ENCODE data around the gene TNIP2. TPM values are rescaled to one million over a fixed set of nuclear protein-coding genes. Genes with fewer than 3 reads are reported as not detected.

TNIP2 gene, protein sequence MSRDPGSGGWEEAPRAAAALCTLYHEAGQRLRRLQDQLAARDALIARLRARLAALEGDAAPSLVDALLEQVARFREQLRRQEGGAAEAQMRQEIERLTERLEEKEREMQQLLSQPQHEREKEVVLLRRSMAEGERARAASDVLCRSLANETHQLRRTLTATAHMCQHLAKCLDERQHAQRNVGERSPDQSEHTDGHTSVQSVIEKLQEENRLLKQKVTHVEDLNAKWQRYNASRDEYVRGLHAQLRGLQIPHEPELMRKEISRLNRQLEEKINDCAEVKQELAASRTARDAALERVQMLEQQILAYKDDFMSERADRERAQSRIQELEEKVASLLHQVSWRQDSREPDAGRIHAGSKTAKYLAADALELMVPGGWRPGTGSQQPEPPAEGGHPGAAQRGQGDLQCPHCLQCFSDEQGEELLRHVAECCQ
- total RNA-seq: 29.6 TPM
- long read RNA-seq, transcript TNIP2-201 (6 exons, 1,974 nt): major isoform, 62 of 70 reads
- long read RNA-seq, partial matches to known transcripts: 4 of 70 reads
- long read RNA-seq, other reads (novel, unspliced or antisense): 2 of 70 reads

DNA sequence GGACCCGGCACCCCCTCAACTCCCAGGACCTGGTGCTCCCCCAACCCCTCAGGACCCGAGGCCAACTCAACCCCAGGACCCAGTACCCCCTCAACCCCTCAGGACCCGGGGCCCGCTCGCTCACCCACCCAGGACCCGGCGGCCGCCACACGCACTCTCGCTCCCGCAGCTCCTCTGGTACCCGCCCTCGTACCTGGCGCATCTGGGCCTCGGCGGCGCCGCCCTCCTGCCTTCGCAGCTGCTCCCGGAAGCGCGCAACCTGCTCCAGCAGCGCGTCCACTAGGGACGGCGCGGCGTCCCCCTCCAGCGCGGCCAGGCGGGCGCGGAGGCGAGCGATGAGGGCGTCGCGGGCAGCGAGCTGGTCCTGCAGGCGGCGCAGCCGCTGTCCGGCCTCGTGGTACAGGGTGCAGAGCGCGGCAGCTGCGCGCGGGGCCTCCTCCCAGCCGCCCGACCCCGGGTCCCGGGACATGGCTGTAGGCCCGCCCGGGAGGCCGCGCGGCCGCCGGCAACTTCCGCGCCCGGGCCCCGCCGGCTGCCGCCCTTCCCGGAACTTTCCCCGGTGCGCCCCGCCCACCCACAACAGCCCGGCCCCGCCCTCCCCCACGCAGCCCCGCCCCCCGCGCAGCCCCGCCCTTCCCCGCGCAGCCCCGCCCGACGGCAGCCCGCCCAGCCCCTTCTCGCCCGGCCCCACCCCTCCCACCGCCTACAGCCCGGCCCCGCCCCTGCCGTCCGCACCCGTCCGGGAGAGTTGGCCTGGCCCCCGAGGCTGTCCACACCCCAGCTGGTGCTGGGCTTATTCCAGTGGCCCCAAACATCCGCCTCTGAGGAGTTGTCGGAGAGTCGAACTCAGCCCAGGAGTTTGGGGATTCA, at the start of gene TNIP2:
TNIP2 (minus strand) TSS at position 516 of the 870 bp plus-strand sequence; CDS start at position 469, 47 bp downstream.
- peak; percentile 94 for DNase-seq (ENCODE audit: missing footprints)
- peak; percentile 89 for ATAC-seq
- intact Hi-C loops (cut with DNase I): loop anchor here (5.0 kb wide), 2 partner anchors 44 to 494 kb away; partner anchors contain the start of gene MXD4

DNA sequence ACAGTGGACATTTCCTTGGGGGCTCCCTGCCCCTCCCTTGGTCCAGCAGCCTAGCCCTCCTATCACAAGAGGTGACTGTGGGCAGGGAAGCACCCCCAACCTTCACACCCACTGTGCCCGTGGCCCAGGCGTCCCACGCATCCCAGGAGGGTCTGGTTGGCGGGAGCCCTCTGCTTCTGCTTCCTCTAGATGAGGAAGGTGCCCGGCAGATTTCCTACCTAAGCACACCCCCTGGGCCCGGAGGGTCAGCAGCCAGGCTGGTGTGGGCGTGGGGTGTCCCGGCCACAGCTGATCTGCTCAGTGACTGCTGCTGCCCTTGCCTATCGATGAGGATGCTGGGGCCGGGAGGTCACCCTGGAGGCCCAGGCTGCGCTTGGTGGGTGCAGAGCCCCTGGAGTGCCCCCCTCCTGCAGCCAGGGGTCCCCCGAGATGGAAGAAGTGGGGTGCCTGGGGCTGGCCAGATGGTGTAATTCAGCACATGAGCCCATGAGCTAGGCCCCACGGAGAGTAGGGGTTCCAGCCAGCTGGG, 48.9 kb upstream of the TNIP2 start:
- intact Hi-C loops (cut with DNase I): loop anchor here (5.0 kb wide), 2 partner anchors 37 to 43 kb away; partner anchors contain the start of gene ADD1
- peak; percentile 42 for DNase-seq (ENCODE audit: missing footprints)
- ATAC-seq: no peak

DNA sequence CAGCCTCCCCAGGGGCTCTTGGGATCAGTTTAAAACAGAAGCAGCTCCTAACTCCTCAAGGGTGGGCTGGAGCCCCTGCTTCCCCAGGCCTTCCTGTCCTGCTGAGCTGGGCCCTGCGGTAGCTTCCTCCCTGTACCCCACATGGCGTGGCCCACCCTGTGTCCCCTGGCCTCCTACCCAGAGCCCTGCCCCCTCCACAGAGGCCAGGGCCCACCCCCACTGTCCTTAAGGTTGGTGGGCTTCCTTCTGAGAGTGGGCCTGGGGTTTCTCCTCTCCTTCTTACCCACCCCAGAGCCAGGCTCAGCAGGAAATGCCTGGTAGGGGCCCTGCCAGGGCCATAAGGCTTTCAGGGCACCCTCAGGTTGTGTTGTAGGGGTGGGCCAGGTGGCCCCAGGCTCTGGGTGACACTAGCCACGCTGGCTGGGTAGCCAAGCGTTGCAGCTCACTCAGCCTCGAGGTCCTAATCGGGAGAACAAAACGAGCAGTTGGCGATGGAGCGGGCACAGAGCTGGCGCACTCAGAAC, 48.4 kb upstream of the TNIP2 start:
- DNase-seq (ENCODE audit: missing footprints) (no peak), ATAC-seq (no peak)
- intact Hi-C loops (cut with DNase I): loop anchor here (5.0 kb wide), 1 partner anchor 42 kb away; no protein-coding TSS in a partner anchor

DNA sequence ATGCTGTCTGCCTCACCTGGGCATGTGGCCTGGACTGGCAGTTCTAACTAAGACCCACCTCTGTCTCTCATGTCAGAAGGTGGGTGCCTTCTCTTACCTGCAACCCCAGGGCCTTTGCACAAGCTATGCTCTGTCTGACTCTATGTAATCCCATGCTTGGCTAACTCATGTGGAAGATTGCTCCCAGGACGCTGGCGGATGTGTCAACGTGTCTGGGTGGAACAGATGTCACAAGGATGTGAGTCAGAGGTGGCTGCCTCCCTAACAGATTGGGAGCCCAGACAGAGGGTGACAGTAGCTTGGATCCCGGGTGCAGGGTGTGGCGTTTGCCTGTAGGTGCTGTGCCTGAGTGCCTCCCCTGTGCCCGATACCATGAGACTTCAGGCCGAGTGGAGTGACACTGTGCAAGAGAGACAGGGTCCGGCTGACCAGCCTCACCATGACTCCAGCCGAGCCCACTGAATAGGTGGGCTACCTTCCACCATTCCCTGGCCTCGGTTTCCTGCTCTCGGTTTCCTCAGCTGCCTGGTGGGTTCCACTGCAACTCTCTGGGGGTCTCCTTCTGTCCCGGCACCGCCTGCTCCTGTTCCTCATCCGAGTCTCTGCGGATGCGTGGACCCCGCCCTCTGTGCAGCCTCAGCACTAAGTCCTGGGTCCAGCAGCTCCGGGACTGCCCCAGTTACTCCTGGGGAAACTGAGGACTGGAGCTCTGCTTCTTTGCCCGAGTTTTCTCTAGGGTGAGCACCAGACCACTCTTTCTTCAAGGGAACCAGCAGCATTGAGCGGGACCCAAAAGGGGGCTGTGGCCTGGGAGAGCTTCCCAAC, 47.7 kb upstream of the TNIP2 start:
- intact Hi-C loops (cut with DNase I): loop anchor here (5.0 kb wide), 1 partner anchor 42 kb away; no protein-coding TSS in a partner anchor
- DNase-seq (ENCODE audit: missing footprints) (peak; percentile 68), ATAC-seq (no peak)

DNA sequence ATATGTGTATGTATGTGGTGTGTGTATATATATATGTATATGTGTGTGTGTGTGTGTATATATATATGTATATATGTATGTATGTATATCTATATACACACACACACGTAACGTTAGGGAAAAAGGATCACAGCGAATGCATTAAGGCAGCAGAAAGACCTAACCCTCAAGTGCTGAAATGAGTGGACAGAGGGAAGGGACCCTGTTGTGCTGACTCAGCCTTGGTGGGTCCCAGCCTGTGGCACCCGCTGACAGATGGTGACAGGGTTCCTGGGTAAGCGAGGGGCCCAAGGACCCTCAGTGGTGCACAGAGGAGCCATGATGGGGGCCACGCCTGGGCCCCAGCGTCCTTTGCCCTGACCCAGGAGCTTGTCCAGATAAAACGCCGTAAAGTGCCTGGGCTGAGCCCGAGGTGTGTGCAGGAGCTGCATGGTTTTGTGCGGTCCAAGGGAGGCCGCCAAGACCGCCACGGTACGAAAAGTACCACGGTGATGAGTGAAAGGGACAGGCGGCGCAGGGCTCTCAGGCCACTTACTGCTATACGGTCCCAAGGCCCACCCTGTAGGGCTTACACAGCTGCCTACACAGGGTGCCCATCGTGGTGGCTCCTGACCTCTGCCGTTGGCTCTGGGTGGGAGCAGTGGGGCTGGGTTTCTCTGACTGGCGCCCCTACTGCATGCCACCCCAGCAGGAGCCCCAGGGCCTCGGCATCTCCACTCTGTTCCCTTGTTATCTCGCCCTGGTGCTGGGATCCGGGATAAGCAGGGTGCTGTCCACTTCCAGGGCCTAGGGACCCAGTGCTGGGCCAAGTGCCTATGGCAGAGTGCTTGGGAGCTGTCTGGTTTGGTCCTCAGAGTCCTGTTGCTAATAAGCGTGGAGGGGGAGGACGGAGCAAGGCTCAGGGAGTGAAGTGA, 46.7 kb upstream of the TNIP2 start:
- intact Hi-C loops (cut with DNase I): loop anchor here (5.0 kb wide), 1 partner anchor 41 kb away; no protein-coding TSS in a partner anchor

DNA sequence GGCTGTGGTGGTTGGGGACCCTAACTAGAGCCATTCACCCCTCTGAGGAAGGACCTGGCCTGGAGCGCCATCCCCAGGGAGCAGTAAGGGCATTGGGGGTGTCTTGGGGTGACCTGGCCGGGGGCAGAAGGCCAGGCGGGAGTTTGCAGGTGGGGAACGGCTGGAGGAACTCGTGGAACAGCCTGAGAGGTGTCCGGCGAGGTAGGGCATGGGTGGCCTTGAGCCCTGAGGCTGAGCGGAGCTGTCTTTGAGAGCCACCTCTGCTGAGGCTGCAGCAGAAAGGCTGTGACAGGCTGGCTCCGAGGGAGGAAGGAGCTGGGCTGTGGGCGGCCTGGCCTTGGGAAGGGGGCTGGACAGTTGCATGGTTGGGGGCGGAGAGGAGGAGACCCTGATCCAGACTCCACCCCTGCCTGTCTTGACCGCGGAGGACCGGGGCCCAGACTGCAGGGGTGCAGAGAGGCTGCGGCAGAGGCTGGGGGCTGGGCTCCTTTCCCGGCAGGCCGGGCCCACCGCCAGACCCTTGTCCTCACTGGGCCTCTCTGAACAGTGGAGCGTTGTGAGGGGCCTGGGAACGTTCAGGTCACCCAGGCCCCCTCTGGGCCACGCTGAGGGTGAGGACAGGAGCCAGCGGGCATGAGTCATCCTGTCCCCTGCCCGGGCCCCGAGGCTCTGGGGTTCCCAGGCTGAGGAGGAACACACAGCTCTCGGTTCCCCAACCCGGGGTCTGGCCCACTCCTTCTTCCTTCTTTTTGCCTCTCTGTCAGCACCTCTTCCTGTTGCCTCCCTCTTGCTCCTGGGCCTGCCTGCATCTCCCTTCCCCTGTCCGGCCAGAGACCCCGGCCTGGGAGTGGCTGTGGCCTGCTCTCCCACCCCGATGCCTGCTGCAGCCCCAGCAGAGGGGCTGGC, 44.8 kb upstream of the TNIP2 start:
- peak; percentile 85 for ATAC-seq
- intact Hi-C loops (cut with DNase I): loop anchor here (5.0 kb wide), 1 partner anchor 39 kb away; no protein-coding TSS in a partner anchor
- DNase-seq (ENCODE audit: missing footprints): peak; percentile 95

More for the DNA sequence above, 46.7 kb upstream of the TNIP2 start:
- DNase-seq (ENCODE audit: missing footprints) (peak; percentile 32), ATAC-seq (no peak)

DNA sequence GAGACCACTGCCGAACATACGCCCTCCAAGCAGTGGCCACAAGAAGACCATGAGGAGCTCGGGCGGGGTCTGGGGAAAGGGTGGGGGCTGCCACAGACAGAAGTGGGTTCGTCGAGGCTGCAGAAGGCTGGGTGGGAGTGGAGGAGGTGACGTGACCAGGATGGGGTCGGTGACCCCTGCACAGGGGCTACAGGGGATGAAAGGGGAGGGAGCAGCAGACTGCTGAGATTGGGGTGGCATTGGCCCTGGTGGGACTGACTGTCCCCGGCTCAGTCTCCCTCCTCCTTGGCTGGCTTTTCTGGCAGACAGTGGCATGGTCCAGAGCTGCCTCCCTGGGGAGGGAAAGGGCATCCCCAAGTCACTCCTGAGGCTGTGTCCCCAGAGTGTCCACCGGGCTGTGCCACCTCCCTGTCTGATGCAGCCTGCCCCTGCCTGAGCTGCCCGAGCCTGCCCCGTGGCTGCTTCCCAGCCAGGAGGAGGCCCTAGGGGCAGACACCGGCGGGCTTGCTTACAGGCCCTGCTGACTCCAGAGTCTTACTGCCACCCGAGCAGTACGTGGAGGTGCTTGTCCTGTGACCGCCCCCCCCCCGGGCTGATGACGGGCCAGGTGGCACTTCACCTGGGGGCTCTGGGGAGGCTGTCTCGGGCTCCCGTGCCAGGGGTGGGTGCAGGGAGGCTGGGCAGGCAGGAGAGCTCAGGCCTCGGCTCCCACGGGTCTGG, 44.0 kb upstream of the TNIP2 start:
- peak; percentile 72 for DNase-seq (ENCODE audit: missing footprints)

DNA sequence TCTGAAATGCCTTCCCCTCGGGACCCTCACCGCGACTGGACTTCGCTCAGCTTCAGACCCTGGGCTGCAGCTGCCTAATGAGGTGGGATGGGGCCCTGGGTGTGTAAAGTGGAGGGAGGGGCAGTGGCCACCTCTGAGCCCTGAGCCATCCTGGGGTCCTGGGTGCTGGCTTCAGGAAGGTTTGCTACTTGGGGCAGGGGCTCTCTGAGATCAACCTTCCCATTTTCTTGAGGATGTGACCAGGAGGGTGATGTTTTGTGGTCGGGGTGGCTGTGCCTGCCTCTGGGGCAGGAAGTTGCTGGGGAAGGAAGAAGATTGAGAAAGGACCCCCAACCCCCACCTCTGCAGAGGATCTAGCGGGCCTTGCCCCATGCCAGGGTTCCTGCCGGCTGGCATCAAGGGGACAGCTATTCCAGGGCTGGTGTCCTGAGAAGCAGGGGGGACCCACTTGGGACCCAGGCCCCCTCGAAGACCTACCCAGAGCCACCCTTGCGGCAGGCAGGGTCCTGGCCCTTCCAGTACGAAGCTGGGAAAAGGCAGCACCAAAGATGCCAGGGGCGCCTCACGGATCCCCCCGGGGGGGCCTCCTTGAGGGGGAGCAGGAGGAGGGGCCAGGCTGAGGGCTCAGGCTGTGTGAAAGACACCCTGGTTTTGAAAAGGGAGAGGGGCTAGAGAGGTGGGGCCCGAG, 43.2 kb upstream of the TNIP2 start:
- DNase-seq (ENCODE audit: missing footprints) (peak; percentile 74), ATAC-seq (no peak)
- intact Hi-C loops (cut with DNase I): no loop called here

More for the DNA sequence above, 44.0 kb upstream of the TNIP2 start:
- intact Hi-C loops (cut with DNase I): loop anchor here (5.0 kb wide), 1 partner anchor 38 kb away; no protein-coding TSS in a partner anchor
- peak; percentile 29 for ATAC-seq

DNA sequence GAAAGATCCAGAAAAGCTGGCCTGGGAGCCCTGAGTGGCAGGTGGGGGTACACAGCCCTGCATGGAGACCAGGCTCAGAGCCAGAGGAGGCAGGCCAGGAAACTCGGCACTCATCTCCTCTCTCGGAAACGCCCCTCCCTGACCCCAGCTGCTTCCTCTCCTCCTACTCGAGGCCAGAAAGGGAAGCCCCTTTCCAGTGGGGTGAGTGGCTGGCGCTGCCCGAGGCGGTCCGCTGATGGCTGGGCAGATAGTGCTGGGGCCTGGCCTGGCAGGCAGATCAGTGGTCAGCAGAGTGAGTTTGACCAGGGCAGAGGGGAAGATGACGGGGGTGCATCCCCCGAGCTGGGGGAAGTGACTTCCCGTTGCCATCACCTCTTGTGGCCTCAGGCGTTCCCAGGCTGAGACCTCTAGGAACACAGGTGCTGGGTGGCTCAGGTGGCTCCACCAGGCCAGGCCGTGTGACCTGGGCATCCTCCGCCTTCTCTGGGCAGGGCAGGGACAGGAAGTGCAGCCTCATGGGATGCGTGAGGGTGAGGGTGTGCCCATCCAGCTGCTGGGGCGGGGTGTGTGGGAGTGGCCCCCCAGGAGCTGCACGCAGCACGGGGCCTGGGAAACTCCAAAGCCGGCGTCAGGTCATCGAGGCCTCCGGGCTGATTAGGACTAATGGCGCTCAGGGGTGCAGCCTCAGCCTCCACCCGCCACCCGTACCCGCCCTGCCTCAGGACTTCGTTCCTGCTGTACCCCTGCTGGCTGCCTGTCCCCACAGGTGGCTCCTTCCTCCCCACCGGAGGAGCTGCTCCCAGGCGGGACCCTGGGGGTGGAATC, 42.5 kb upstream of the TNIP2 start:
- intact Hi-C loops (cut with DNase I): no loop called here
- DNase-seq (ENCODE audit: missing footprints) (peak; percentile 91), ATAC-seq (peak; percentile 3)

DNA sequence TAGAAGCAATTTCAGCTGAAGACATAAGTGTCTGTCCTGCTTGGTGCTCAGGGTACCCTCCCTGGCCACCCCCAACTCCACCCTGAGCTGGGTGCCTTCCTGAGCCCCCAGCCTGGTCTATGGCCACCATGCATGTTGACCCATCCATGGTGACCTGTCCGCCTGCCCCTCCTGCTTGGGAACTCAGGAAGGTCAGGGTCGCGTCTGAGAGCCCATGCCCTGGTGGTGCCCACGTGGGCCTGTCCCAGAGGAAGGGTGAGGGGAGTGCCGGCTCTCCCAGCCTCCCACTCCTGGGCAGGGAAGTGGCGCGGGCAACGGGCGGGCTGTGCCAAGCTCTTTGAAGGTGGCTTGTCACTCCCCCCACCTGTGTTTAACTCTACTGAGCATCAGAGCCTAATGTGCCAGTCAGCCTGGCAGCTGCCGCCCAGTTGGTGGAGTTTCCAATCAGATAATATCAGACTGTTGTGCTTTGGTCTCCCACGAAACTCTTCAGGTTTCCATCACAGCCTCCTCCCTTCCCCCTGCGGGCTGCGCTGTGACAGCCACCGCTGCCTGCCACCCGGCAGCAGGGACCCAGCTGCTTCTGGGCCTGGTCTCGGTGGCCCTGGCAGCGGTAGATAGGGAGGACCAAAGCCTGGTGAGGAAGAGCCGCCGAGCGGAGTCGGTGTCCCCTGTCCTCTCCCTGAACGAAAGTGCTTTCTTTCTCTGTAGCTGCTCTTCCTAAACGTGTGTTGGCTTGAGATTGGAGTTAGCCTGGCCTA, 41.6 kb upstream of the TNIP2 start:
- peak; percentile 71 for DNase-seq (ENCODE audit: missing footprints)
- ATAC-seq: no peak
- intact Hi-C loops (cut with DNase I): no loop called here

DNA sequence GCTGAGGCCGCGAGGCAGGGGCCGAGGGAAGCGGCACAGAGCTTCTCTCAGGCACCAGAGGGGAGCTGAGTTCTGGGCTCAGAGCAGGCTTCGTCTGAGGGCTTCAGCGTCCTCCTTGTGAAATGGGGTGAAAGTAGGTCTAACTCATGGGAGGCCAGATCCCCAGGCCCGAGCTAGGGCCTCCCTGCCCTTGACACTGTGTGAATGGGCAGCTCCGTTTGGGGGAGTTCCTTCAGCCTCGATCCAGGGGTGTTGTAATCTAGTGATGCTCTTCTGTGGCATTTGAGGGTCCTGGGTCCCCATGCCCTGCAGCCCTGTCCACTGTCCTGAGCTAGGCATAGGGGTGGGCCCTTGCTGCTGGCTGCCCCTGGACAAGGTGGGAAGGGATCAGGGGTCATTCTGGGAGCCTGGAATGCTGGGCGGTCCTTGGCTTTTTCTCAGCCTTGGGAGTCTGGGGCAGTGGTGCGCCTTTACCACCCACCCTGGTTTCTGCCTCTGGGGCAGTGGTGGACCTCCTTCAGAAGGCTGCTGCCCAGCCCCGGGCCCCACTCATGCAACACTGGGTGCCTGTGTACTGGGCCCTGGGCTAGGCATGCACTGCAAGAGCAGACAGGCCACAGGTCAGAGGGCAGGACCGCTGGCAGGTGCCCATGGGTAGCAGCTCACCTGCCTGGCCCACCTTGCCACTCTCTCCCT, 40.9 kb upstream of the TNIP2 start:
- intact Hi-C loops (cut with DNase I): no loop called here
- ATAC-seq (no peak), DNase-seq (ENCODE audit: missing footprints) (peak; percentile 21)

All from Right ventricle myocardium inferior (tissue), 1 donor.